Measurements from ENCODE around the gene GBP6. TPM values are rescaled to one million over a fixed set of nuclear protein-coding genes. Genes with fewer than 3 reads are reported as not detected.
"Not testable (repeated sequence)": the region's sequence is repeated elsewhere in the genome, so short reads cannot be mapped to it uniquely, and the experiment has no call there.

The GBP6 gene
- total RNA-seq, 1 donor from 2014 or later, result not detected

DNA sequence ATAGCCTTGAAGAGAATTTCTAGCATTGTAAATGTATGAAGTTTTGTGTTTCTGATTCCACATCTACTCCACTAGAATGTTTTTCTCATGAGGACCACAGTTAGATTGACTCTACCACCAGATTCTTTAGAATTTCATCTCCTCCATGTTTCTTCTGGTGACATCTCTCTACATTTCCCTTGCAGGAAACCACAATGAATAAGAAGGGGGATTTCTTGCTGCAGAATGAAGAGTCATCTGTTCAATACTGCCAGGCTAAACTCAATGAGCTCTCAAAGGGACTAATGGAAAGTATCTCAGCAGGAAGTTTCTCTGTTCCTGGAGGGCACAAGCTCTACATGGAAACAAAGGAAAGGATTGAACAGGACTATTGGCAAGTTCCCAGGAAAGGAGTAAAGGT lies 18.6 kb downstream of the GBP6 start:
- intact Hi-C loops (cut with micrococcal nuclease), result loop anchor here (5.0 kb wide), 1 partner anchor 70 kb away; no protein-coding TSS in a partner anchor
- Mint-ChIP-seq H3K9me3 (no peaks in the 10 kb centered on the region), H3K36me3 (ENCODE audit: low read depth) (no peaks in the 10 kb centered on the region), H3K27me3 (ENCODE audit: low read depth) (no peaks in the 10 kb centered on the region), H3K4me3 (ENCODE audit: low read depth) (no peak overlapping the region), H3K27ac (no peak overlapping the region), H3K4me1 (ENCODE audit: low read depth) (peaks cover 10% of the 10 kb centered on the region)
- no peak for DNase-seq (ENCODE audit: low spot score)

DNA sequence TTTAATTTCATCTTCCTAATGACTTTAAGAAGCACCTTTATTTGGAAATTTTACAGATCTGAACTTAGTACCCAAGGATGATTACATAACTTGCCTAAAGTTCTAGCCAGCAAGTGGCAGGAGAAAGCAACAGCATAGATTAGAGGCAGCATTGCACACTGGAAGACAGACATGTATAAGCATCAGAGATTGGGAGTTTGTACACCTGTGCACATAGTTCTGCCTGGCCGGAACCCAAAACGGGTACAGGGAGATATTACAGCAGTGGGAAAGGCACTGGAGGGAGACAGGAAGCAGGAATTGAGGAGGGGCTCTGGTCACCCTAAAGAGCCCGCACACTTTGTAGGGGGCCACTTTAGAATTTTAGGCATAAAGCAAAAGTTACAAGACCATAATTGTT lies 19.3 kb downstream of the GBP6 start:
- Mint-ChIP-seq H3K4me1 (ENCODE audit: low read depth) (peaks cover 10% of the 10 kb centered on the region), H3K36me3 (ENCODE audit: low read depth) (no peaks in the 10 kb centered on the region), H3K27ac (no peak overlapping the region), H3K9me3 (no peaks in the 10 kb centered on the region), H3K4me3 (ENCODE audit: low read depth) (no peak overlapping the region), H3K27me3 (ENCODE audit: low read depth) (no peaks in the 10 kb centered on the region)
- intact Hi-C loops (cut with micrococcal nuclease), result loop anchor here (5.0 kb wide), 1 partner anchor 69 kb away; no protein-coding TSS in a partner anchor
- DNase-seq (ENCODE audit: low spot score), result no peak

DNA sequence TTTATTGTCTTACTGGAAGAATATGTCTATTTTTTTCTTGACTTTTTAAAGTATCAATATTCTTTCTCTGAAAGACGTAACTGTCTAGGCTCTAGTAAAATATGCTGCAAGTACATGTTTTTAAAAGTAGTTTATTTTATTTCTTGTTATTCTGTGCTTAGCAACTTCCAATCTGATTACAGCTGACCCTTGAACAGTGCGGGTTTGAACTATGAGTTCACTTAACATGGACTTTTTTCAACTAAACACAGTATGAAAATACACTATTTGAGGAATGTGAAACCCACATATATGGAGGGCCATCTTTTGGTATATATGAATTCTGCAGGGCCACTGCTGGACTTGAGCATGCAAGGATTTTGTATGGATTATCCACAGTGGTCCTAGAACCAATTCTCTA lies 26.8 kb downstream of the GBP6 start:
- Mint-ChIP-seq H3K27me3 (ENCODE audit: low read depth) (peaks cover 3% of the 10 kb centered on the region), H3K9me3 (peaks cover 7% of the 10 kb centered on the region), H3K4me3 (ENCODE audit: low read depth) (no peak overlapping the region), H3K27ac (no peak overlapping the region), H3K4me1 (ENCODE audit: low read depth) (no peaks in the 10 kb centered on the region), H3K36me3 (ENCODE audit: low read depth) (no peaks in the 10 kb centered on the region)
- intact Hi-C loops (cut with micrococcal nuclease), result no loop called here
- no peak for DNase-seq (ENCODE audit: low spot score)

DNA sequence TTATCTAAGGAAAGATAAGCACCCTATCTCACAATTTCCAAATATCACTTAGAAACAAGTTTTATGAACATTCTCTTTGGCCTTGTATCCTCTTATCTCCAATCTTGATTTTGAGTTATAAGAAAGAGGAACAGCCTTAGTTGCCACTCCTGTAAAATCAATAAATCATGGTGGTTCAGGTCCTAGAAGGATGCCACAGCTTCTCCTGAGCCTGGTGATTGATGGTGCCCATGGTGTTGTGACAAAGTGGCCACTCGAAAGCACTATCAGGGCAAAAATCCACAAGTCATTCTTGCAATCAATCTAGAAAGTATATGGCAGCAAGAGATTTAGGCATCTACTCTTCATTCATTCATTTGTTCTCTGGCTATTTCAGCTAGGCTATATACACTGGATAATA lies 27.8 kb downstream of the GBP6 start:
- Mint-ChIP-seq H3K4me1 (ENCODE audit: low read depth) (no peaks in the 10 kb centered on the region), H3K36me3 (ENCODE audit: low read depth) (no peaks in the 10 kb centered on the region), H3K4me3 (ENCODE audit: low read depth) (no peak overlapping the region), H3K27me3 (ENCODE audit: low read depth) (peaks cover 6% of the 10 kb centered on the region), H3K27ac (no peak overlapping the region), H3K9me3 (peaks cover 11% of the 10 kb centered on the region)
- no peak for DNase-seq (ENCODE audit: low spot score)
- intact Hi-C loops (cut with micrococcal nuclease), result no loop called here

DNA sequence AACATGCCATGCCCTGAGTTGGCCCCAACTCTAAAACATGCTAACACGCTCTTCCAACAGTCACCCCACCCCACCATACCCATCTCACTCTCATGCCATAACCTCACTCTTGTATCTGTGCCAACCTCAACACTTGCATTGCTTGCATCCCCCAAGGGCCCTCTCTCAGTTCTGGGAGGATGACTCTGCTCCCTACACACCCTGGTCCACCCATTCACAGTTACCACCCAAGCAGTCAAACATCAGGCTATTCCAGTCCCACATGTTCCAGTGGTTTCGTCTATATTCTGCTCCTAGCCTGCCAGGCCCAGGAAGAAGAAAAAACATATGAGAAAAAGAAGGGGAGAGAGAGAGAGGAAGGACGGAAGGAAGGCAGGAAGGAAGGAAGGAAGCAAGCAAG lies 31.0 kb downstream of the GBP6 start:
- DNase-seq (ENCODE audit: low spot score), result no peak
- Mint-ChIP-seq H3K4me3 (ENCODE audit: low read depth) (no peak overlapping the region), H3K27ac (no peak overlapping the region), H3K4me1 (ENCODE audit: low read depth) (no peaks in the 10 kb centered on the region), H3K9me3 (peaks cover 18% of the 10 kb centered on the region), H3K36me3 (ENCODE audit: low read depth) (no peaks in the 10 kb centered on the region), H3K27me3 (ENCODE audit: low read depth) (peaks cover 12% of the 10 kb centered on the region)
- intact Hi-C loops (cut with micrococcal nuclease), result no loop called here

DNA sequence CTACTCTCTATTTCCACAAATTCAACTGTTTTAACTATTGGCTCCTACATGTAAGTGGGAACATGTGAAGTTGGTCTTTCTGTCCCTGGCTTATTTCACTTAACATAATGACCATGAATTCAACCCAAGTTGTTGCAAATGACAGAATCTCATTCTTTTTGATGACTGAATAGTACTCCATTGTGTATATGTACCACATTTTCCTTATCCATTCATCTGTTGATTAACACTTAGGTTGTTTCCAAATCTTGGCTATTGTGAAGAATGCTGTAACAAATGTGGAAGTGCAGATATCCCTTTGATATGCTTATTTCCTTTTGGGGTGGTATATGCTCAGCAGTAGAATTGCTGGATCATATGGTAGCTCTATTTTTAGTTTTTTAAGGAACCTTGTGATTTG lies 33.0 kb downstream of the GBP6 start:
- no peaks in the 10 kb centered on the region for H3K4me1 Mint-ChIP-seq (ENCODE audit: low read depth)
- intact Hi-C loops (cut with micrococcal nuclease), result no loop called here
- H3K27ac Mint-ChIP-seq, result no peak overlapping the region
- no peak overlapping the region for H3K4me3 Mint-ChIP-seq (ENCODE audit: low read depth)
- no peaks in the 10 kb centered on the region for H3K36me3 Mint-ChIP-seq (ENCODE audit: low read depth)
- H3K27me3 Mint-ChIP-seq (ENCODE audit: low read depth), result peaks cover 13% of the 10 kb centered on the region
- H3K9me3 Mint-ChIP-seq, result peaks cover 18% of the 10 kb centered on the region
- no peak for DNase-seq (ENCODE audit: low spot score)

DNA sequence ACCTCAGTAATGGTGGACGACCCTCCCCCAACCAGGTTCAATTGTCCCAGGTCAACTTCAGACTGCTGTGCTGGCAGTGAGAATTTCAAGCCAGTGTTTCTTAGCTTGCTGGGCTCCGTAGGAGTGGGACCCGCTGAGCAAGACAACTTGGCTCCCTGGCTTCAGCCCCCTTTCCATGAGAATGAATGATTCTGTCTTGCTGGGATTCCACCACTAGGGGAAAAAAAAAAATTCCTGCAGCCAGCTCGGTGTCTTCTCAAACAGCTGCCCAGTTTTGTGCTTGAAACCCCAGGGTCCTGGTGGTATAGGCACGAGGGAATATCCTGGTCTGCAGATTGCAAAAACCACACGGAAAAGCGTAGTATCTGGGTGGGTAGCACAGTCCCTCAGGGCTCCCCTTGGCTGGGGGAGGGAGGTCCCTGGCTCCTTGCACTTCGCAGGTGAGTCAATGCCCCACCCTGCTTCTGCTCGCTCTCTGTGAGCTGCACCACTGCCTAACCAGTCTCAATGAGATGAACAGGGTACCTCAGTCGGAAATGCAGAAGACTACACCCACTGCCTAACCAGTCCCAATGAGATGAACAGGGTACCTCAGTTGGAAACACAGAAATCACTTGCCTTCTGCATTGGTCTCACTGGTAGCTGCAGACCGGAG lies 41.5 kb downstream of the GBP6 start:
- intact Hi-C loops (cut with micrococcal nuclease), result no loop called here
- Mint-ChIP-seq H3K36me3 (ENCODE audit: low read depth) (no peaks in the 10 kb centered on the region), H3K27me3 (ENCODE audit: low read depth) (peaks cover 19% of the 10 kb centered on the region), H3K27ac (no peak overlapping the region), H3K4me3 (ENCODE audit: low read depth) (no peak overlapping the region), H3K4me1 (ENCODE audit: low read depth) (peaks cover 17% of the 10 kb centered on the region), H3K9me3 (no peaks in the 10 kb centered on the region)
- no peak for DNase-seq (ENCODE audit: low spot score)

DNA sequence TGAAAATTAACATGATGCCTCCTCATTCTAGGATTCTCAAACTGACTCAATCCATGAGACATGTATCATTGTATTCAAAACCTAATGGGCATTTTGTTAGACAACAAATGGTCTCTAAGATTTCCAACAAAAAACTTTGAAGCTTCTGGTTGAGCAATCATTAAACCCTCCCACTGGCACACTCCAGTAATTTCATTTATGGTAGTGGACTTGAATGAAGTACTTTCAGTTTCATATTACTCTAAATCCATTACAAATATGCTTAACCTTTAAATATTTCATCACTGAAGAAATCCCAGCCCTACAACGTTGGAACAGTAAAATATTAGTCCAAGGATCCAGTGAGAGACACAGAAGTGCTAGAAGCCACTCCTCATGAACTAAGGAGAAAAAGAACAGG lies 43.5 kb downstream of the GBP6 start:
- Mint-ChIP-seq H3K4me3 (ENCODE audit: low read depth) (peak overlapping the region; percentile 60), H3K36me3 (ENCODE audit: low read depth) (no peaks in the 10 kb centered on the region), H3K4me1 (ENCODE audit: low read depth) (peaks cover 17% of the 10 kb centered on the region), H3K27ac (peak overlapping the region; percentile 1), H3K27me3 (ENCODE audit: low read depth) (peaks cover 12% of the 10 kb centered on the region), H3K9me3 (no peaks in the 10 kb centered on the region)
- intact Hi-C loops (cut with micrococcal nuclease), result no loop called here
- DNase-seq (ENCODE audit: low spot score), result no peak

DNA sequence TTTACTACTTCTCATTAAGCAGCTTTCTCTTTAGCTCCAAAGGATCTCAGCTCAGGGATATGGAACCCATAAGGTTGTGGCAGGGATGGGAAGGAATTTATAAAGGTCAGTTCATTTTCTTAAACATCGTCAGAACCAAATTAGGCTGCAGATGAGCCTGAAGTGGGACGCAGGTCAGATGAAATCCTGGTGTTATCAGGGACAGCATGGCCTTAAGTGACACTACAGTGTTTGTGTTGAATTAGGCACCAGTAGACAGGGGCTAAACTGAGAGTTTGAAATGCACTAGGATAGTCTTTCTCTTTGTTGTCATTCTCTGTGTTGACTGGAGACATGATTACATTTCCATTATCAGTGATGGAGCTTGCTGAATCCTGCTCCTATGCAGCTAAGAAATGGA lies 43.9 kb downstream of the GBP6 start:
- intact Hi-C loops (cut with micrococcal nuclease); DNase-seq (ENCODE audit: low spot score); H3K36me3 Mint-ChIP-seq (ENCODE audit: low read depth); H3K27me3 Mint-ChIP-seq (ENCODE audit: low read depth); H3K9me3 Mint-ChIP-seq: not testable (repeated sequence)
- Mint-ChIP-seq H3K4me1 (ENCODE audit: low read depth) (peaks cover 17% of the 10 kb centered on the region), H3K27ac (peak overlapping the region; percentile 1), H3K4me3 (ENCODE audit: low read depth) (peak overlapping the region; percentile 60)

DNA sequence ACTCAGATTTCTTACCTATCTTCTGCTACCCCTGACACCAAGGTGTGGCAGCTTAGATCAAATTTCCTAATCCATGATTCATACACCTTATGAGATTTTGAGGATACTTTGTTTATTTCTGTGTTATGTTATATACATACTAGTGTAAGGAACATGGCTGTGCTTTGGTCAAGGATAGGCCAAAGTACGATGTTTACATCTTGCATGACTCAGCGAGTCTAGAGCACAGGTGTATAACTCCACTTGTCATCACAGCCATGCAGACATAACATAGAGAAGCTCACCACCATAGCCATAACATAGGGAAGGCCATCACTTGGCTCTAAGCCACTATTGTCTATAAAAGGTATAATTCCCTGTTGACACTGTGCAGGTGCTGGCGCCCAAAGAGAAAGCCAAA lies 61.2 kb downstream of the GBP6 start:
- no peaks in the 10 kb centered on the region for H3K9me3 Mint-ChIP-seq
- DNase-seq (ENCODE audit: low spot score), result no peak
- intact Hi-C loops (cut with micrococcal nuclease), result no loop called here
- no peak overlapping the region for H3K27ac Mint-ChIP-seq
- H3K4me1 Mint-ChIP-seq (ENCODE audit: low read depth), result no peaks in the 10 kb centered on the region
- H3K27me3 Mint-ChIP-seq (ENCODE audit: low read depth), result peaks cover 15% of the 10 kb centered on the region
- H3K36me3 Mint-ChIP-seq (ENCODE audit: low read depth), result no peaks in the 10 kb centered on the region
- no peak overlapping the region for H3K4me3 Mint-ChIP-seq (ENCODE audit: low read depth)

DNA sequence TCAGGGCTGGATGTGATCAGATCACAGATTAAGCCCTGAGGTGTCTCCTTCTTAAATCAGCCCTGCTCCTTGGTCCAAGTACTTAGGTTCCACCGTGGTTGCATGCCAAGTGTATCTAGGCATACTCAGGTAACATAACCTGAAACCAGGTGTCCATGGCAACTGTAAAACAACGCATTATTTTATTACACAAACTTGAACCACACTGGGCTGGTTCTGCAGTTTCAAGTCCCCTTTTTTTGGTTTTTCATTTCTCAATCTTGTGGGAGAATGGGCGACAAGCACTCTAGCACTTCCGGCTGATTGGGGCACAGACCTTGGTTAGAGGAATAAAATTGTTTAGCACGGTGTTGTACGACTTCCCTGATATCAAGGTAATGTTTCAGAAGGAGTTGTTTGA lies 65.2 kb downstream of the GBP6 start:
- Mint-ChIP-seq H3K27ac (no peak overlapping the region), H3K36me3 (ENCODE audit: low read depth) (no peaks in the 10 kb centered on the region), H3K4me3 (ENCODE audit: low read depth) (no peak overlapping the region), H3K9me3 (no peaks in the 10 kb centered on the region), H3K4me1 (ENCODE audit: low read depth) (peaks cover 4% of the 10 kb centered on the region), H3K27me3 (ENCODE audit: low read depth) (peaks cover 13% of the 10 kb centered on the region)
- intact Hi-C loops (cut with micrococcal nuclease), result no loop called here
- no peak for DNase-seq (ENCODE audit: low spot score)

DNA sequence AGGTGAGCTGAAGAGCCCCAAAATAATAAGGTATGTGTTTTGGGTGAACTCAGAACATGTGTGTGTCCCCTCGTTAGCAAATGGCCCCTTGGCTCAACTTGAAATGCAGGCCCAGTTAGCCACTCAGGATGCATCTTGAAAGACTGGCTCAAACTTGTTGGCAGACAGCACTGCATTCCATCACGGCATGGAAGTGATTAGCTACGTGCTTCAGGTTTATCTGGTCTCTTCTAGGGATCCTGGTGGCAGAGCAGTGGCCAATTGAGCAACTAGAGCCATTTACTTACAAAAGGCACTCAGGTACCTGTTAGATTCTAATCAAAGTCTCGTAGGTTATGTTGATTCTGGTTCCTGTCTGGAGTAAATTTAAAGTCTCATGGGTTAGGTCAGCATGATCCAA lies 65.8 kb downstream of the GBP6 start:
- H3K4me1 Mint-ChIP-seq (ENCODE audit: low read depth); H3K27ac Mint-ChIP-seq; H3K36me3 Mint-ChIP-seq (ENCODE audit: low read depth); H3K9me3 Mint-ChIP-seq; H3K4me3 Mint-ChIP-seq (ENCODE audit: low read depth); DNase-seq (ENCODE audit: low spot score); intact Hi-C loops (cut with micrococcal nuclease): not testable (repeated sequence)
- peaks cover 13% of the 10 kb centered on the region for H3K27me3 Mint-ChIP-seq (ENCODE audit: low read depth)

DNA sequence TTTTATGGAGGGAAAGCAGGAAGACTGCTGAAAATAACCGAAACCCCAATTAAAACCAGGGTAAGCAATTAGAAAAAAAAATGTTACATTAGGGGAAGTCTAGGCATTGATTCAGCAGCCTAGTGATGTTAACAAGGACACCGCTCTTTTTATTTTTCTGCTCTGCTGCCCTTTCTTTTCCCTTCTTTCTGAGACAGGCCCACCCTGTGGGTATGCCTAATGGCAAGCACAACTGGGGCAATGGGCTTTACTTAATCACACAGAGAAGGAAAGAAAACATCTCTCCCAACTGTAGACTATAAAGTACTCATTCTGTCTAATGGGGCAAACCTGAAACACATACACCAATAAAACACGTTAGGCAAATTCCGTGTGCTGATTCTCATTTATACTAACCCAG lies 69.6 kb downstream of the GBP6 start:
- Mint-ChIP-seq H3K27ac (no peak overlapping the region), H3K36me3 (ENCODE audit: low read depth) (no peaks in the 10 kb centered on the region), H3K9me3 (peaks cover under 1% of the 10 kb centered on the region), H3K27me3 (ENCODE audit: low read depth) (peaks cover 9% of the 10 kb centered on the region), H3K4me3 (ENCODE audit: low read depth) (no peak overlapping the region), H3K4me1 (ENCODE audit: low read depth) (peaks cover 4% of the 10 kb centered on the region)
- DNase-seq (ENCODE audit: low spot score), result no peak
- intact Hi-C loops (cut with micrococcal nuclease), result no loop called here
